ENCODE results near the gene DEFB131B.
A peak's percentile ranks its signal among the peaks of the same experiment; 100 is the strongest.
"Not testable (repeated sequence)": the region's sequence is repeated elsewhere in the genome, so short reads cannot be mapped to it uniquely, and the experiment has no call there.

The DEFB131B gene

DNA sequence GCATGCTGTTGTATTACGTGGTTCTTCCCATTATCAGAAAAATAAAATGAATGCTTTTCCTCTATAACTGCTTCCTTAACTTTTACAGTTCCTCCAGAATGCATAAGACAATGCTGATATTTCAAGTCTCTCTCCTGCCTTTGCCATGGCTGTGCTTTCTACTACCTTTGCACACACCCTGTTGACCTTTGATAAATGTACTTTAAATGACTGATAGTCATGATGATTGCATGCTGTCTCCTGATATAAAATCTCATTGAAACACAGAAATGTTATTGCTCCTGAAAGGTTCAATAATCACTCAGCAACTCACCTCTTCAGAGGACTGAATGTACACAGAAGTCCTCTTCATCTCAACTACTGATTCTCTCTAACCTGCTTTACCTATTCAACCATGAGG is at the start of gene DEFB131B:
Gene DEFB131B, plus strand, starts transcription at position 395 of the 400 bp plus-strand sequence. Its CDS starts 0 bp downstream, at position 395.
- DNase-seq, result not testable (repeated sequence)

DNA sequence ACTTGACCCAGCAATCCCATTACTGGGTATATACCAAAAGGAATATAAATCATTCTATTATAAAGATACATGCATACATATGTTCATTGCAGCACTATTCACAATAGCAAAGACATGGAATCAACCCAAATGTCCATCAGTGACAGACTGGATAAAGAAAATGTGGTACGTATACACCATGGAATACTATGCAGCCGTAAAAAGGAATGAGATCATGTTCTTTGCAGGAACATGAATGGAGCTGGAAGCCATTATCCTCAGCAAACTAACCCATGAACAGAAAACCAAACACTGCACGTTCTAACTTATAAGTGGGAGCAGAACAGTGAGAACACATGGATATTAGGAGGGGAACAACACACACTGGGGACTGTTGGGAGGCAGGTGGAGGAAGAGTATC is 49.0 kb upstream of the DEFB131B start:
- not testable (repeated sequence) for DNase-seq

DNA sequence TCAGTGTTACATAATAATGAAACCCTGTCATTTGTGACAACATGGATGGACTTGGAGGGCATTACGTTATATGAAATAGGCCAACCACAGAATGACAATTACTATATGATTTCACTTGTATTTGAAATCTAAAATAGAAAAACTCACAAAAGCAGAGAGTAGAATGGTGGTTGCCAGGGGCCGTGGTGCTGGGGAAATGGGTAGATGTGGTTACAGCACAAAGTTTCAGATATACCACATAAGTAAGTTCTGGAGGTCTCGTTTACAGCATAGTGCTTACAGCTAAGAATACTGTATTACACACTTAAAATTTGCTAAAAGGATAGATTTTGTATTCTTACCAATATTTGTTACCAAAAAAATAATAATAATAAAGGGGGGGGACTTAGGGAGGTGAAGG is 48.6 kb upstream of the DEFB131B start:
- not testable (repeated sequence) for DNase-seq

DNA sequence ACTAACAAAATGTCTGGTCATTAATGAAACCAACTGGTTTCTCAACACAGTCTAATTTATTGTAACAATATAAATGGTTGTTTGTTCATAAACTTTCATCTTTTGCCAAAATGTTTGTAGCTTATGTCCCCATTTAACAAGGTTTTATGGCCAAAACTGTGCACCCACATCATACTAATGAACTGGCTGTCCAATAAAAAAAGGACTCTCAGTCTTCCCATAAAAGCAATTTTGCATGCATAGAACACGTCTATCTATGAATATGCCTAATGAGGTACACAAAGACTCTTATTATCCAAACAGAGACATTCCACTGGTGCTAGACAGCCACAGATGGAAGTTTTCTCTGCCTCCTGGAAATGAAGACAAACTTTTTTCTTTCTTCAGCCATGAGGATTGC is 45.4 kb upstream of the DEFB131B start, which contains the start of gene DEFB108B:
Gene DEFB108B, plus strand, starts transcription at position 390 of the 400 bp plus-strand sequence. Its CDS starts 0 bp downstream, at position 390.
- not testable (repeated sequence) for DNase-seq

DNA sequence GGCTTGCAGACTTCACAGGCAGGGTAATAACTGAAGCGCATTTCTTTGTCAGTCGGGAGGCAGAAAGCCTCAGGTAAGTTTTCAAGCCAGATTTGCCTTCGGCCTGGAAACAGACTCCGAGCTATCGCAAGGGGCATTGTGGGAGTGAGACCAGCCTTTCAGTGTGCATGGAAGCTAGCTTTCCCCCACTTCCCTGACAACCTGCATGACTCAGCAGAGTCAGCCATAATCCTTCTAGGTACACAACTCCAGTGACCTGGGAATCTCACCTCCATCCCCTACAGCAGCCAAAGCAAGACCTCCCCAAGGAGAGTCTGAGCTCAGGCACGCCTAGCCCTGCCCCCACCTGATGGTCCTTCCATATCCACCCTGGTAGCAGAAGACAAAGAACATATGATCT is 35.5 kb upstream of the DEFB131B start:
- DNase-seq, result not testable (repeated sequence)

DNA sequence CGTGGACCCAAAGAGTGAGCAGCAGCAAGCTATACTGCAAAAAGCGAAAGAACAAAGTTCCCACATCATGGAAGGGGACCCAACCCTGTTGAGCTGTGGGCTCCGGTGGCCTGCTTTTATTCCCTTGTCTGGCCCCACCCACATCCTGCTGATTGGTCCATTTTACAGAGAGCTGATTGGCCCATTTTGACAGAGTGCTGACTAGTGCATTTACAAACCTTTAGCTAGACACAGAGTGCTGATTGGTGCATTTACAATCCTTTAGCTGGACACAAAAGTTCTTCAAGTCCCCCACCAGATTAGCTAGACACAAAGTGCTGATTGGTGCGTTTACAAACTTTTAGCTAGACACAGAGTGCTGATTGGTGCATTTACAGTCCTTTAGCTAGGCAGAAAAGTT is 34.9 kb upstream of the DEFB131B start:
- DNase-seq, result not testable (repeated sequence)

DNA sequence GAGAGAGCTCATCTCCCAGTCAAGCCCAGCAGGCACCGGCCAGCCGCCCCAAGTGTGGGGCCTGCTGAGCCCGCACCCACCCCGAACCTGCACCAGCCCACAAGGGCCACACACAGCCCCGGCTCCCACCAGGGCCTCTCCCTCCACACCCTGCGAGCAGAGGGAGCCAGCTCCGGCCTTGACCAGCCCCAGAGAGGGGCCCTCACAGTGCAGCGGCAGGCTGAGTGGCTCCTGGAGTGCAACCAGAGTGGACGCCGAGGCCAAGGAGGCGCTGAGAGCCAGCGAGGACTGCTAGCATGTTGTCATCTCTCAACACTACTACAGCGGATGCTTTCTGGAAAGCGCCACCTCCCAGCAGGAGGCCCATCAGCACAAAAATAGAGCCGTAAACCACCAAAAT is 34.4 kb upstream of the DEFB131B start:
- no peak for DNase-seq

GRCh38 chr11:71853895-71854294 is 24.4 kb upstream of the DEFB131B start:
- not testable (repeated sequence) for DNase-seq

- peak; percentile 23 for DNase-seq
These were observed 22.4 kb upstream of the DEFB131B start for GRCh38 chr11:71855880-71856279.

GRCh38 chr11:71860835-71861234 is 17.4 kb upstream of the DEFB131B start:
- DNase-seq, result not testable (repeated sequence)

GRCh38 chr11:71863978-71864627 is 14.2 kb upstream of the DEFB131B start:
- DNase-seq, result peak; percentile 37

DNA sequence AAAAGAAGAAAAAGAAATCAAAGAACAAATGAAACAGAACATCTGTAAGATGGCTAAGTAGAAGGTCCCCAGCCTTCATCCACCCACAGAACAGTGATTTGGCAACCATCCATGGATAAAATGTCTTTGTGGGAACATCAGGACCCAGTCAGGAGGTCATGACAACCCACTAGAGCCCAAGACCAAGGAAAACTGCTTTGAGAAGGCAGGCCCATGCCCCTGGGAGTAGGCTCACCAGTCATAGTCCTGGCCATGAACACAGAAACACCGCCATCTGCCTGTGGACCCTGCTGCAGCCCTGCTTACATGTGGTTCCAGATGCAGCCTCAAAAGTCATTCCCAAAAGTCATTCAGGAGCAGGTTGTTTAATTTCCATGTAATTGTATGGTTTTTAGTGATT is 11.0 kb upstream of the DEFB131B start:
- DNase-seq, result not testable (repeated sequence)

- not testable (repeated sequence) for DNase-seq
These were observed 8.3 kb upstream of the DEFB131B start for GRCh38 chr11:71869931-71870330.

DNA sequence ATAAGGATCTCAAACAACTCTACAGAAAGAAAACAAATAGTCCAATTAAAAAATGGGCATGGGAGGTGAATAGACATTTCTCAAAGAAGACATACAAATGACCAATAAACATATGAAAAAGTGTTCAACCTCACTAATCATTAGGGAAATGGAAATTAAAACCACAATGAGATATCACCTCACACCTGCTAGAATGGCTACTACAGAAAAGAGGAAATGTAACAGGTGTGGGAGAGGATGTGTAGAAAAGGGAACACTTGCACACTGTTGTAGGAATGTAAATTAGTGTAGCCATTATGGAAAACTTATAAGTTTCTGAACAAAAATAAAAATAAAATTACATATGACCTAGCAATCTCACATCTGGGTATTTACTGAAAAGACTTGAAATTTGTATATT is 7.6 kb upstream of the DEFB131B start:
- DNase-seq, result not testable (repeated sequence)

DNA sequence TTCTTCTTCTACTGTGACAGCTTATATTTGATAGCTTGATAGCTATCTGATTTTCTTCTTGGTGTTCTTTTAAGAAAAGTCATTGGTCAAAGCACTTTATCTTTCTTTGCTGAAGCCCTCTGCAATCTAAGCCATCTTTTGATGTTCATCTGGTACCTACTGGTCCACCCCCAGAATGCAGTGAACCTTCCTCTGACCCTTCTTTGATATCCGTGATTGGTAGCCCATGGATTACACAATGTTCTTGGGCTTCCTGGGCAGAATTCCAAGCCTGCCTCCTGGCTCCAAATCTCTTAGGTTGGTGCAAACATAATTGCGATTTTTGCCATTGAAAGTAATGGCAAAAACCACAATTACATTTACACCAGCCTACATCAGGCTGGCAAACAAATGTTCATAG is 2.0 kb upstream of the DEFB131B start:
- DNase-seq, result not testable (repeated sequence)

GRCh38 chr11:71885806-71886205 is 7.6 kb downstream of the DEFB131B start:
- DNase-seq, result not testable (repeated sequence)

DNA sequence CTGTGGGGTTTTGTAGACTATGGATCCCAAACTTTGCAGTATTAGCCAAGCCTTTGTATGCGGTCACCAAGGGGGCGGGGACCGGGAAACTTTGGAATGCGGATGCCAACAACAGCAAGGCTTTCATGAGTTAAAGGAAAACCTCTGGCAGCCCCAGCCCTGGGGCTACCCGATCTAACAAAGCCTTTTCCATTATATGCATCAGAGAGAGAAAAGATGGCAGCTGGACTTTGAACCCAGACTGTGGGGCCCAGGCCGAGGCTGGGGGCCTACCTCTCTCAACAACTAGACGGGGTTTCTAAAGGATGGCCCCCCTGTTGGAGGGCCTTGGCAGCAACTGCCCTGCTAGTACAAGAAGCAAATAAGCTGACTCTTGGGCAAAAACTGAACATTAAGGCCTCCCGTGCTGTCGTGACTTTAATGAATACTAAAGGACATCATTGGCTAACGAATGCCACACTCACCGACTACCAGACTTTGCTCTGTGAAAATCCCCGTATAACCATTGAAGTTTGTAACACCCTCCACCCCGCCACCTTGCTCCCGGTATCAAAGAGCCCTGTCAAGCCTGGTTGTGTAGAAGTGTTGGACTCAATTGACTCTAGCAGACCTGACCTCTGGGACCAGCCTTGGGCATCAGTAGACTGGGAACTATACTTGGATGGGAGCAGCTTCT is 10.2 kb downstream of the DEFB131B start:
- DNase-seq, result not testable (repeated sequence)

DNA sequence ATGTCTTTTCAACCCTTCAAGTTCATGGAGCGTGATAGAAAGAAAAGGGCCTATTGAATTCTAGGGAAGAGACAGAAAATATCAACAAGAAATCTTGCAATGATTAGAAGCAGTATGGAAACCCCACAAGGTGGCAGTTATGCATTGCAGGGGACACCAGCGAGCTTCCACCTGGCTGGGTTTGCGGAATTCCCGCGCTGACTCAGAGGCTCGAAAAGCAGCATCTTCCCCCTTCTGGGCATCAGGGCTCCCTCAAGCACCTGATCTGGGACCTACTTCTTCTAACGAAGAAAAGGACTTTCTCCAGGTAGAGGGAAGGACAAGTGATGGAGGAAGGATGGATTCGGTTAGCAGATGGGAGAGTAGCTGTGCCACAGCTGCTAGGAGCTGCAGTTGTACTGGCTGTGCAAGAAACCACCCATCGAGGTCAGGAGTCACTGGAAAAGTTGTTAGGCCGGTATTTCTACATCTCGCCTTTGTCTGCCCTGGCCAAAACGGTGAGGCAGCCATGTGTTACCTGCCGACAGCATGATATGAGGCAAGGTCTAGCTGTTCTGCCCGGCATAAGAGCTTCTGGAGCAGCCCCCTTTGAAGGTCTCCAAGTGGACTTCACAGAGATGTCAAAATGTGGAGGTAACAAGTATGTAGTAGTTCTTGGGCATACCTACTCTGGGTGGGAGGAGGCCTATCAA is 11.1 kb downstream of the DEFB131B start:
- DNase-seq, result not testable (repeated sequence)

DNA sequence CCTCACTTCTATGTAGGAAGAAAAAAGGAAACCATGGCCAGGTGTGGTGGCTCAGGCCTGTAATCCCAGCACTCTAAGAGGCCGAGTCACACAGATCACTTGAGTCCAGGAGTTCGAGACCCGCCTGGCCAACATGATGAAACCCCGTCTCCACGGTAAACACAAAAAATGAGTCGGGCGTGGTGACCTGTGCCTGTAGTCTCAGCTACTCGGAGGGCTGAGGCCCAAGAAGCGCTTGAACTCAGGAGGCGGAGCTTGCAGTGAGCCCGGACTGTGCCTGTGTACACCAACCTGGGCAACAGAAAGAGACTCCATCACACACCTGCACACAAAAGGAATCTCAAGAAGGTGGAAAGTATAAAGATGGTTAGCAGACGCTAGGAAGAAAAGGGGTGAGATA is 17.7 kb downstream of the DEFB131B start:
- peak; percentile 9 for DNase-seq

- DNase-seq, result peak; percentile 0
These were observed 22.9 kb downstream of the DEFB131B start for GRCh38 chr11:71901137-71901536.

GRCh38 chr11:71908218-71908617 is 30.0 kb downstream of the DEFB131B start:
- DNase-seq, result no peak

GRCh38 chr11:71910775-71911174 is 32.5 kb downstream of the DEFB131B start:
- not testable (repeated sequence) for DNase-seq

DNA sequence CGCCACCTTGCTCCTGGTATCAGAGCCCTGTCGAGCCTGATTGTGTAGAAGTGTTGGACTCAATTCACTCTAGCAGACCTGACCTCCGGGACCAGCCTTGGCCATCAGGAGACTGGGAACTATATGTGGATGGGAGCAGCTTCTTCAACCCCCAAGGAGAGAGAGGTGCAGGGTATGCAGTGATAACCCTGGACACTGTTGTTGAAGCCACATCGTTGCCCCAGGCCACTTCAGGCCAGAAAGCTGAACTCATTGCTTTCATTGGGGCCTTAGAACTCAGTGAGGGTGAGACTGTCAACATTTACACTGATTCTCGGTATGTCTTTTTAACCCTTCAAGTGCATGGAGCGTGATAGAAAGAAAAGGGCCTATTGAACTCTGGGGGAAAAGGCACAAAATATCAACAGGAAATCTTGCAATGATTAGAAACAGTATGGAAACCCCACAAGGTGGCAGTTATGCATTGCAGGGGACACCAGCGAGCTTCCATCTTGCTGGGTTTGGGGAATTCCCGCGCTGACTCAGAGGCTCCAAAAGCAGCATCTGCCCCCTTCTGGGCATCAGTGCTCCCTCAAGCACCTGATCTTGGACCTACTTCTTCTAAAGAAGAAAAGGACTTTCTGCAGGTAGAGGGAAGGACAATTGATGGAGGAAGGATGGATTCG is 33.2 kb downstream of the DEFB131B start:
- DNase-seq, result not testable (repeated sequence)

All from MV-4-11 (cell line).